NK-92 (cell line): Measurements from ENCODE around the gene SDE2.
"Not testable (repeated sequence)": the region's sequence is repeated elsewhere in the genome, so short reads cannot be mapped to it uniquely, and the experiment has no call there.

Experiments used
- DNase-seq: peaks from one replicate; lab custom pipeline; 2025; ENCODE audit not compliant: unreplicated experiment; lab: John Stamatoyannopoulos, UW

Gene SDE2

DNA sequence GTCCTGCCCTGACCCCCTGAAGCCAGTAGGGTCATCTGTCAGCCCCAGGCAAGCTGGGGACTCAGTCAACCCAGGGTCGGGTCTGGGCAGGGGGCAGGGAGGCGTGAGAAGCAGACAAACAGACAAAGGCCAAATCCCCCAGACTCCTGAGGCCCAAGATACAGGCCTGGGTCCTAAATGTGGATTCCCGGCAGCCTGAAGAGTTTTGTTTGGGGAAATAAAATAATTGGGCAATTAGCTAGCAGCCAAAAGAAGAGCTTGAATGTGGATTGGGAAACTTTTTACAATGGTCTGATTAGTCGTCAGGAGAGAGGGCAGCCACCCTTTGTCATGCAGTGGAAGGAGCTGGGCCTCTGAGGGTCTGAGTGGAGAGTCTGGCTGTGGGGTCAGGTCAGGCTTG is 53.6 kb downstream of the SDE2 start:
- DNase-seq = no peak

DNA sequence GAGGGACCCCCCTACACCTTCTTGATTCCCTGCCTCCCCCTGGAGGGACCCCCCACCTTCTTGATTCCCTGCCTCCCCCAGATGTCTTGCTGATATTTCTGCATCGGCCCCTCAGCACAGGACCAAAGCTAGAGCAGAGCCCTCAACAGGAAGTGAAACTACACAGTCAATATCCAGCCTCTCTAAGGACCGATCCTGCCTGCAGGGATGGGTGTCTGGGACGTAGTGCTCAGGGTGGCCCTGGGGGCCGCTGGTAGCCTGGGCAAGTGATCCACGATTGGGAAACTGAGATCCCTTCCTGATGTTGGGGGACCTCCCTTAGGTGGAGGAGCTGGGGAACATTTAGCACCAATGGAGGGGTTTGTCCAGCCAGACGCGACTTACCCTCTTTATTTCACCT is 54.2 kb downstream of the SDE2 start:
- DNase-seq = no peak

DNA sequence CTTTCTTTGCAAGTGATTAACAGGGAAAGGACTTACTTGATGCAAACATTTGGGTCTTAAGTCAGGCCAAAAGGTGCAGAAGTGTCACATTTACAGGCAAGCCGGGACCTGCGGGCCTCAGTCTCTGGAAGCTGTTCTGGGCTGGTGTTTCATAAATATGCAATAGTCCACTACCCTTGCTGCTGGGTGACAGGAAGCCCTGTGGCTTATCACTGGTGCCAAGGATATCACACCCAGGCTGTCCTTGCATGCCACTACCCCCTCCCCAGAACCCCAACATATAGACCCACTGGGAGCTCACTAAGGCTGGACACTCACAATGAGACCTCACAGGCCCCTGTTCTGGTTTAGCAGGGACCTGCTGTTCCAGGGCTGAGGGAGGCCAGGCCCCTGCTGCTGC is 54.8 kb downstream of the SDE2 start:
- no peak for DNase-seq

DNA sequence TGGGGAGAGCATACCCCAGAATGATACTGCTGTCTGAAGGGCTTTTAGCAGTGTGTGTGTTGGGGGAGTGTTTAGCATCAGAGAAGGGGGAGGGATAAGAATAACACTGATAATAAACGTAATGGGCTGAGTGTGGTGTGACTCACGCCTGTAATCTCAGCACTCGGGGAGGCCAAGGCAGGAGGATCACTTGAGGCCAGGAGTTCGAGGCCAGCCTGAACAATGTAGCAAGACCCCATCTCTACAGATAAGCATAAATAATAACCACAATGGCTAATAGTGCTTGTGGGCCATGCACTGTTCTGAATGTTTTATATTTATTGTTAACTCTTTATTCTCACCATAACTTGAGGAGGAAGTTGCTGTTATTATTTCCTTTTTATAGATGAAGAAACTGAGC is 55.6 kb downstream of the SDE2 start:
- no peak for DNase-seq

DNA sequence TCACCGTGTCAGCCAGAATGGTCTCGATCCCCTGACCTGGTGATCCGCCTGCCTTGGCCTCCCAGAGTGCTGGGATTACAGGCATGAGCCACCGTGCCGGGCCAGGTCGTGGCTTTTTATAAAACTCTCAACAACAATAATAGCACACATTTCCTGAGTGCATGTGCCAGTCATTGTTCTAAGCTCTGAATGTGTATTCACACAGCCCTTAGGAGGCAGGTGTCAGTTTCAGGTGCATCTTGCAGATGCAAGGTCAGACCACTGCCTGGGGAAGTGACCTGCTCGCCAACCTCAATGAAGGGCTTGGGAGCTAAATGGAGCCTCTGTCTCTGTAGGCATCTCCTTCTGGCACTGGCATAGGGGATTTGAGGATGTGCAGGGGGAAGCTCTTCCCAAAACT is 56.6 kb downstream of the SDE2 start:
- no peak for DNase-seq

DNA sequence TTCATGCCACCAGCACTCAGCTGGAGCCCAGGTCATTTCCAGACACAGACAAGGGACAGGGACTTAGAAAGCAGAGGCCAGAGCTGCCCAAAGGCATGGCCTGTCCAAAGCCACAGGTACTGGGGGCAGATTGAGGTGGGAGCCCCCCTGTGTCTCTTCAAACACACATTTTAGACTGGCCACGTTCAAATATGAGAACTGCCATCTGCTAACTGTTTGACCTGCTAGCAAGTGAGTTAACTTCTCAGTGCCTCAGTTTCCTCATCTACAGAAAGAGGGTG is 57.3 kb downstream of the SDE2 start:
- DNase-seq = no peak

DNA sequence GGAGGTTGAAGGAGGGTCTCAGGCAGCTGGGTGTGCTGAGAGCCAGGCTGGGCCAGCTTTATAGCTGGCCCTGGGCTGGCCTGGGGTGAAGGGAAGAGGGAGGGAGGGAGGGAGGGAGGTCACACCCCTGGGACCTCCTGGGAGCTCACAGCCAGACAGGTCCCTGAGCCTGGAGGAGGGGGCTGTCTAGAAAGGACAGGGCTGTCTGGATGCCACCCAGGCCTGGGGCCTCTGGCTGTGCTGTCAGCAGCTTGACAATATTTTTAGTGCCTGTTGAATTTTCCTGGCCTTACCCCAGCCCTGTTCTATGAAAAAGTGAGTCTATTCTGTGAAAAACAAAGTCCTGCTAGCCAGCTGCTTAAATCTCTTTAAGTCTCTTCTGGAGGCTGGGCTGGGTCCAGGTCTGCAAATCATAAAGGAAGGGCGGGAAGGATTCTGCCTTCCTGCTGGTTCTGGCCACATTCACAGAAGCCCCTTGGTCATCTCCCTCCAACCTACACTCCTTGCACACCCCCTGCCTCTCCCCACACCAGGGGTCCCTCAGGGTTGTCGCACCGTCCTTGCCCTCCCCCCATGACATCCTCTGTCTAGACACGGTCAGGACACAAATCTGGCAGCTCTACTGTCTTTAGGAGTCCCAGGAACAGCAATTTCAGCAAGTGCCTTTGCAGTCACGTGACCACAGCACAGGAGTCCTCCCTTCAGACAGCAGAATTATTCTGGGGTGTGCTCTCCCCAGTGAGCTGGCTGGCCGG is 57.8 kb downstream of the SDE2 start, which contains the start of gene LEFTY2:
TSS of gene LEFTY2 (minus strand) at position 34 of the 755 bp plus-strand sequence. CDS start 80 bp downstream, outside the sequence.
- no peak for DNase-seq

DNA sequence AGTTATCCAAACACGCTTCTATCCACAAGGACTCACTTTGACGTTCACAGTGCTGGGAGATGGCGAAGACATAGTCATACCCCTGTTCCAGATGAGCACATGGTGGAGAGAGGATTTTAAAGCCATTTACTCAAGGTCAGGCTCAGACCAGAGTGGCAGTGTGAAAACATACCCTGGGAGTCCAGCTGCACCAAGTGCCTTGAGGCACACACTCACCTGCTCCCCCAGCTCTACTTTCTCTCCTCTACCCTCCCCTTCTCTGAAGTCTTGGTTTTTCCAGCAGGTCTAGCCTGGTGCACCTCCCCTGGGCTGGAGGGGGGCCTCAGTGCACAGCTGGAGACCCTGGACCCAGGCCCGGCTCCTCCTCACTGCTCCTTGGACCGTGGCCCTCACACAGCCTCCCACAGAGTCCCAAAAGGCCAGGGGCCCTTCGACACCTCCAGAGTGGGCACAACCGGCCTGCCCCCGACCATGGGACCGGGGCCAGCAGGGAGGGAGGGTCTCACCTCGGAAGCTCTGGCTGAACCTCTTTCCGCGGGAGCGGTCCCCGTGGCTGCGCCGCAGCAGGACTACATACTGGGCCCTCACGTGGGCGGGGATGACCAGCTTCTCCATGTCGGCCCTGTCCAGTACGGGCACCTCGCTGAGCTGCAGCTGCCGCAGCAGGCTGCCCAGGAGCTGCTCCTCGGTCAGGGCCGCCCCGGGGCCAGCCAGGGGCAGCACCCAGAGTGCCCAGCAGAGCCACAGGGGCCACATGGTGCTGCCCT is 58.6 kb downstream of the SDE2 start:
- DNase-seq = no peak

DNA sequence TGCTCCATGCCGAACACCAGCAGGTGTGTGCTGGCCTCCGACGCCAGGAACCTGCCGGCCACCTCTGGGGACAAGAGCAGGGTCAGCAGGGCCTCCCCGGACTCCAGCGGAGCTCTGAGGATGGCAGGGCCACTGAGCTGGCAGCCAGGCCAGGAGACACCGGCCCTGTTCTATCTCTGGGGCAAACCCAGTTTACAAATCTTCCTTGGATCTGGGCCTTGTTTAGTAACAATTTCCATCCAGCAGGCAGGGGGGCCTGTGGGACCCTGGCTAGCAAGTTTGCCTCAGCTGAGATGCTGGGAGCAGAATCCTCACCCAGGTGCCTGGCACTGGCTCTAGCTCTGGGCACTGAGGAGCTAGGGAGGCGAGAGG is 59.2 kb downstream of the SDE2 start:
- not testable (repeated sequence) for DNase-seq

DNA sequence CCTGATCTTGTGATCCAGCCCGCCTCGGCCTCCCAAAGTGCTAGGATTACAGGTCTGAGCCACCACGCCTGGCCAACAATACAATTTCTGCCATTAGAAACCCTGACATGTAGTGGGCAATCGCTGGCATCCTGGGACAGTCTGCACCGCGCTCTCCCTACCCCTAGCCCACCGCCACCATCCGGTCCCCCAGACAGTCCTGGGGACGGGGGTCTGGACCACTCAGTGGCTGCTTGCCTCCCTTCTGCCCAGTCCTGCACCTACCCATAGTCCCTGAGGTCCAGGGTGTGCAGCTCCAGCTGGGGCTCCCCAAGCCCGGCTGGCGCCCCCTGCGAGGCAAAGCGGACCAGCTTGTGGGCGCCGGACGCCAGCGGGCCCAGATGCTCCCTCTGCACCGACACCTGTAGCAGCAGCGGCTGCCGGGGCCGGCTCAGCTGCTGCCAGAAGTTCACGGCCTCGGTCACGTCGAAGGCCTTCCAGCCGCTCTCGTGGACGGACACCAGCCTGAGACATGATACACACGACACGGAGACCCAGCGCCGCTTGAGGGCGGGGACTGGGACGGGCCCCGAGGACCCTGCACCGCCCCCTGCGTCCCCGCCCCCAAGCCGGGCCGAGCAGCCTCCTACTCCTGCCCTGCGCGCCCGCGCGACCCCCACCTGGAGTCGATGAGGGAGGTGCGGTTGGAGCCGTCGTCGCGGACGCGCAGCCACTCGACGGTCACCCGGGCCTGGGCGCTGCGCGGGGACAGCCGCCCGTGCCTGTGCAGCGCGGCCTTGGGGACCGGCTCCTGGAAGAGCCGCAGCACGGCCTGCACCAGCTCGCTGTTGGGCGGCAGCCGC is 59.8 kb downstream of the SDE2 start:
- not testable (repeated sequence) for DNase-seq

DNA sequence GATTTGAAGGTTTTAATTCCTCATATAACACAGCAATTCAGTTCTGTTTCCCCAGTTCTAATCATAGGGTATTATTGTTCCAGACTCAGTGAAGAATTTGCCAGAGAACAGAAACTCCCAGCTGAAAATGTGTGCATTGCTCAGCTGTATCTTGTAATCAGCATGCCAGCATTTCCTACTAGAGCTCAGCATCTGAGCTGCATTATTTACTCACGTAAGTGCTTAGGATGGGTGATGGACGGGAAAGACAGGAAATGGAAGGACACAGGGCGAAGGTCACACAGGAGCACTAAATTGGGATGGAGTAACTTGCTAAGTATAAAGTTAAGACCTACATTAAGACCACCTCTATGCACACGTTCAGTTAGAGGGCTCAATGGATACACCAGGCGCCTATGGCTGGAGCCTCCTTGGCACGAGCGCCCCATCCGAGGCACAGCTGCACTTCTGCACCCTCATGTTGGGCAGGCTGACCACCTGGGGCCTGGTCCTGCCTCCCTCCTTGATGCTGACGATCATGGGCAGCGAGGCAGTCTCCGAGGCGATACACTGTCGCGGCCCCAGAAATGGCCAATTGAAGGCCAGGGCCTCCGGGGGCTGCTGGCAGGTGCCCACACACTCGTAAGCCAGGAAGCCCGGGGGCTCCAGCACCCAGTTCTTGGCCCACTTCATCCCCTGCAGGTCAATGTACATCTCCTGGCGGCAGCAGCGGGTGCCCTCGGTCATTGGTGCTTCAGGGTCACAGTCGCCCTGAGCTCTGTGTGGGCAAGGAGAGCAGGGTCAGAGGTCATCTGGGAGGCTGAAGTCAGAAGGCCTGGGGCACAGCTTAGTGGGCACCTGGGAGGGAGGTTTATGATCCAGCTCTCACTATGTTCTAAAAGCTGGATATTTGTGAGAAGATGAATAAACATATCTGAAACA is 61.8 kb downstream of the SDE2 start:
- no peak for DNase-seq

DNA sequence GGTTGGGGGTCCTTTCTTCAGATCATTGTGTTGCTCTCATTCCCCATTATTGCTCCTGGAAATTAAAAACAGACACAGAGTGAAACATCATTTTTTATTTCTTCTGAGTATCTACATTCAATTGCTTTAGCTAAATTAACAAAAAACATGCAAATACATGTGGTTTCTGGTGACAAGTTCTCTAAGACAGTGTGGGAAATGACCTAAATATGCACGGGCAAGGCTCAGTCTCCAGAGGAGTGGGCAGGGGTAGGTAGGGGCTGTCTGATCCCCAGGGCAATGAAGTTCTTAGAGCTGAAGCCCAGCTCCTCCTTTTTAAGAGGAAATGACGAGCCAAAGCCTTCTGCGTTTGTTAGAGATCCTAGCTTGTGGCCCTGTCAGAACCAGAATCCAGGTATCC is 62.6 kb downstream of the SDE2 start:
- DNase-seq = no peak

DNA sequence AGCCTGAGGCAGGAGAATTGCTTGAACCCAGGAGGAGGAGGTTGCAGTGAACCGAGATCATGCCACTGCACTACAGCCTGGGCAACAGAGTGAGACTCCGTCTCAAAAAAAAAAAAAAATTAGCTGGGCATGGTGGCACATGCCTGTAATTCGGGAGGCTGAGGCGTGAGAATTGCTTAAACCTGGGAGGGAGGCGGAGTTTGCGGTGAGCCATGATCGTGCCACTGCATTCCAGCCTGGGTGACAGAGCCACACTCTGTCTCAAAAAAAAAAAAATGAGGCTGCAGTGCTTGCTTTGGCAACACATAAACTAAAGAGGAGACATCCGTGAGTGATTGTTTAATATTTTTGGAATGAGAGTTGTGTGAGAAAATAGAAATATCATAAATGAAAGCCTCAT is 63.1 kb downstream of the SDE2 start:
- DNase-seq = not testable (repeated sequence)

DNA sequence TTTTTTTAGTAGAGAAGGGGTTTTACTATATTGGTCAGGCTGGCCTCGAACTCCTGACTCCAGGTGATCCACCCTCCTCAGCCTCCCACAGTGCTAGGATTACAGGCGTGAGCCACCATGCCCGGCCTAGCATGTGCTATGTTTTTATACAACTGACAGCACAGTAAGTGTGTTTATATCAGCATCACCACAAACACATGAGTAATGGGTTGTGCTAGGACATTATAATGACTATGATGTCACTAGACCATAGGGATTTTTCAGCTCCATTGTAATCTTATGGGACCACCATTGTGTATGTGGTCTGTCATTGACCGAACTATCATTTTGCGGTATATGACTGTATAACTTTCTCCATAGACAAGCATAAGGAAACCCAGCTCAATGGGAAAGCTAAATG is 64.4 kb downstream of the SDE2 start:
- DNase-seq = no peak

DNA sequence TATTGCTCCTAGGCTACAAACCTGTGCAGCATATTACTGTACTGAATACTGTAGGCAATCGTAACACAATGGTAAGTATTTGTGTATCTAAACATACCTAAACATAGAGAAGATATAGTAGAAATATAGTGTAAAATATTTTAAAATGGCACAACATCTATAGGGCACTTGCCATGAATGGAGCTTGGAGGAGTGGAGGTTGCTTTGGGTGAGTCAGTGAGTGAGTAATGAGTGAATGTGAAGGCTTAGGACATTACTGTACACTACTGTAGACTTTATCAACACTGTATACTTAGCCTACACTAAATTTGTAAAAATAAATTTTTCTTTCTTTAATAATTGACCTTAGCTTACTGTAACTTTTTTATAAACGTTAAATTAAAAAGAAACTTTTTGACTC is 66.1 kb downstream of the SDE2 start:
- no peak for DNase-seq
